Central memory CD4-positive, alpha-beta T cell (primary cell): ENCODE results near the gene NCAPH2.
A peak's percentile ranks its signal among the peaks of the same experiment; 100 is the strongest.

ENCODE experiments used
- DNase-seq: peaks from one replicate; pipeline ENCODE4 v3.0.0; 2022
- total RNA-seq, 3 experiments: gene quantifications; one replicate each; lab custom pipeline; 2026; lab: John Stamatoyannopoulos, UW

Gene NCAPH2
- 65.8 to 125 (median 110) reads per million in 3 experiments for total RNA-seq

GRCh38 chr22:50507991-50508884, at the start of gene NCAPH2:
TSS of gene NCAPH2 (plus strand) at chr22:50508224. CDS start at chr22:50508338, 114 bp downstream.
- peak; percentile 95 for DNase-seq

- DNase-seq: no peak
Measured at GRCh38 chr22:50459016-50459415, 49.0 kb upstream of the NCAPH2 start.

- DNase-seq: no peak
Measured at GRCh38 chr22:50459496-50460140, 48.4 kb upstream of the NCAPH2 start.

- DNase-seq: no peak
Measured at GRCh38 chr22:50460938-50461337, 47.1 kb upstream of the NCAPH2 start.

GRCh38 chr22:50461536-50461935, 46.5 kb upstream of the NCAPH2 start:
- DNase-seq: no peak

- DNase-seq: no peak
Measured at GRCh38 chr22:50461979-50462540, 46.0 kb upstream of the NCAPH2 start.

- DNase-seq: no peak
Measured at GRCh38 chr22:50463188-50463900, 44.7 kb upstream of the NCAPH2 start.

- DNase-seq: no peak
Measured at GRCh38 chr22:50464451-50464850, 43.6 kb upstream of the NCAPH2 start.

- DNase-seq: no peak
Measured at GRCh38 chr22:50465066-50465930, 42.7 kb upstream of the NCAPH2 start.

GRCh38 chr22:50467341-50467740, 40.7 kb upstream of the NCAPH2 start:
- no peak for DNase-seq

- no peak for DNase-seq
Measured at GRCh38 chr22:50467773-50468440, 40.1 kb upstream of the NCAPH2 start.

GRCh38 chr22:50468626-50469025, 39.4 kb upstream of the NCAPH2 start:
- no peak for DNase-seq

GRCh38 chr22:50469377-50470305, 38.4 kb upstream of the NCAPH2 start:
- DNase-seq: peak; percentile 98

GRCh38 chr22:50470491-50470890, 37.5 kb upstream of the NCAPH2 start:
- DNase-seq: no peak

GRCh38 chr22:50471197-50471847, 36.7 kb upstream of the NCAPH2 start:
- DNase-seq: no peak

GRCh38 chr22:50471962-50472361, 36.1 kb upstream of the NCAPH2 start:
- DNase-seq: no peak

GRCh38 chr22:50473088-50473487, 34.9 kb upstream of the NCAPH2 start:
- peak; percentile 48 for DNase-seq

GRCh38 chr22:50473855-50474671, 34.0 kb upstream of the NCAPH2 start:
- DNase-seq: no peak
